Naive thymus-derived CD8-positive, alpha-beta T cell (primary cell): ENCODE data around the gene OSBPL9. TPM values are rescaled to one million over a fixed set of nuclear protein-coding genes. Genes with fewer than 3 reads are reported as not detected.

Source experiments
- ATAC-seq, 2 donors: fragments of 150-1000 bp; cut with Tn5 transposase in 1 of 2; sonication (Bioruptor Pico), chemical (Tn5 transposase) in 1 of 2; 1 replicate in 1 of 2; 2 replicates in 1 of 2; pipeline ENCODE4 v1.10.0; 2021; ENCODE audit warnings: mild to moderate bottlenecking in 2 of 2, moderate library complexity in 2 of 2
- POLR2A ChIA-PET: fragments of 350-600 bp; sonication (Branson Sonifier 250); formaldehyde crosslinking; loops from one replicate; lab custom pipeline; 2021; ENCODE audit warnings: antibody characterized with exemption; lab: Charles Lee
- DNase-seq, 10 donors: peaks; one replicate each; pipeline versions ENCODE4 v3.0.0 to v3.0.0-alpha.2; 2020 to 2022
- H3K27ac Mint-ChIP-seq, 10 donors: one replicate each; pipeline ENCODE4 v1.8.0; 2020 to 2022; ENCODE audit warnings: mild to moderate bottlenecking in 10 of 10, mixed read lengths in 10 of 10, moderate library complexity in 4 of 10, inconsistent platforms in 1 of 10
- H3K27me3 Mint-ChIP-seq, 5 donors: one replicate each; pipeline ENCODE4 v1.8.0; 2021 to 2022; ENCODE audit warnings: mixed read lengths in 5 of 5
- H3K36me3 Mint-ChIP-seq, 3 donors: one replicate each; pipeline ENCODE4 v1.8.0; 2020 to 2022; ENCODE audit warnings: mixed read lengths in 3 of 3, mild to moderate bottlenecking in 2 of 3, inconsistent platforms in 1 of 3
- H3K4me1 Mint-ChIP-seq, 4 donors: one replicate each; pipeline ENCODE4 v1.8.0; 2021 to 2022; ENCODE audit warnings: mixed read lengths in 4 of 4
- H3K4me3 Mint-ChIP-seq, 10 donors: one replicate each; pipeline ENCODE4 v1.8.0; 2020 to 2022; ENCODE audit warnings: mild to moderate bottlenecking in 10 of 10, mixed read lengths in 10 of 10, moderate library complexity in 6 of 10, inconsistent platforms in 1 of 10
- H3K9me3 Mint-ChIP-seq, 9 donors: one replicate each; pipeline ENCODE4 v1.8.0; 2020 to 2022; ENCODE audit warnings: mixed read lengths in 9 of 9, mild to moderate bottlenecking in 3 of 9, inconsistent platforms in 1 of 9, moderate library complexity in 1 of 9
- polyA plus RNA-seq, 3 donors: library from polyadenylated mRNA; unstranded; fragments of 300-500 nt; fragmentation: Illumina TruSeq; gene quantifications; one replicate each; pipeline ENCODE4 v1.2.3, GENCODE V29; 2021
- total RNA-seq, 8 experiments: library from RNA in 2 of 8; stranded (reverse) in 2 of 8; gene quantifications; one replicate each; pipeline ENCODE4 v1.2.3 and lab custom pipeline; 2021 to 2026

The OSBPL9 gene
- total and polyA plus RNA-seq, 5 experiments from 2014 or later: 46.8 to 58.2 (median 53.3) TPM

- Mint-ChIP-seq H3K4me3 (no peak overlapping the region), H3K27me3 (no peaks in the 10 kb centered on the region), H3K9me3 (peaks cover 0 to 5% (median 0%) of the 10 kb centered on the region in 9 donors), H3K27ac (no peak overlapping the region), H3K36me3 (peaks cover 9 to 57% (median 26%) of the 10 kb centered on the region in 3 donors), H3K4me1 (peaks cover 7 to 14% (median 10%) of the 10 kb centered on the region in 4 donors)
- ATAC-seq: no peak
- DNase-seq: no peak
- POLR2A ChIA-PET: no interaction called here
These were observed 137.8 kb downstream of the OSBPL9 start for GRCh38 chr1:51754666-51755065.

GRCh38 chr1:51755437-51755836, 138.5 kb downstream of the OSBPL9 start:
- DNase-seq (no peak), ATAC-seq (no peak)
- Mint-ChIP-seq H3K9me3 (peaks cover 0 to 5% (median 0%) of the 10 kb centered on the region in 9 donors), H3K27me3 (no peaks in the 10 kb centered on the region), H3K36me3 (peaks cover 9 to 53% (median 22%) of the 10 kb centered on the region in 3 donors), H3K4me1 (peaks cover 8 to 19% (median 14%) of the 10 kb centered on the region in 4 donors), H3K4me3 (no peak overlapping the region), H3K27ac (no peak overlapping the region)
- POLR2A ChIA-PET: no interaction called here

GRCh38 chr1:51756290-51756689, 139.4 kb downstream of the OSBPL9 start:
- Mint-ChIP-seq H3K27ac (peak overlapping the region in 1 of 10 donors; percentile 1), H3K27me3 (no peaks in the 10 kb centered on the region), H3K4me1 (peaks cover 8 to 24% (median 15%) of the 10 kb centered on the region in 4 donors), H3K9me3 (peaks cover 0 to 5% (median 0%) of the 10 kb centered on the region in 9 donors), H3K4me3 (no peak overlapping the region), H3K36me3 (peaks cover 9 to 53% (median 22%) of the 10 kb centered on the region in 3 donors)
- POLR2A ChIA-PET: no interaction called here
- DNase-seq: no peak
- no peak for ATAC-seq

GRCh38 chr1:51758310-51758709, 141.4 kb downstream of the OSBPL9 start:
- Mint-ChIP-seq H3K4me3 (no peak overlapping the region), H3K27ac (no peak overlapping the region), H3K36me3 (peaks cover 3 to 53% (median 12%) of the 10 kb centered on the region in 3 donors), H3K4me1 (peaks cover 8 to 25% (median 16%) of the 10 kb centered on the region in 4 donors), H3K9me3 (no peaks in the 10 kb centered on the region), H3K27me3 (no peaks in the 10 kb centered on the region)
- no peak for DNase-seq
- POLR2A ChIA-PET: no interaction called here
- ATAC-seq: no peak

GRCh38 chr1:51760872-51761271, 144.0 kb downstream of the OSBPL9 start:
- H3K9me3 Mint-ChIP-seq: no peaks in the 10 kb centered on the region
- peaks cover 3 to 57% (median 10%) of the 10 kb centered on the region in 3 donors for H3K36me3 Mint-ChIP-seq
- DNase-seq (no peak), ATAC-seq (no peak)
- H3K27me3 Mint-ChIP-seq: no peaks in the 10 kb centered on the region
- peaks cover 3 to 17% (median 8%) of the 10 kb centered on the region in 4 donors for H3K4me1 Mint-ChIP-seq
- H3K4me3 Mint-ChIP-seq: no peak overlapping the region
- POLR2A ChIA-PET: no interaction called here
- H3K27ac Mint-ChIP-seq: peak overlapping the region in 6 of 10 donors; percentile 6 to 40 (median 10)

- no peak for DNase-seq
- Mint-ChIP-seq H3K4me3 (no peak overlapping the region), H3K27ac (peak overlapping the region in 4 of 10 donors; percentile 4 to 45 (median 29)), H3K27me3 (no peaks in the 10 kb centered on the region), H3K4me1 (peaks cover 3 to 17% (median 8%) of the 10 kb centered on the region in 4 donors), H3K36me3 (peaks cover 3 to 58% (median 11%) of the 10 kb centered on the region in 3 donors), H3K9me3 (no peaks in the 10 kb centered on the region)
- POLR2A ChIA-PET: no interaction called here
- no peak for ATAC-seq
These were observed 144.5 kb downstream of the OSBPL9 start for GRCh38 chr1:51761351-51761750.

GRCh38 chr1:51768971-51769588, 152.2 kb downstream of the OSBPL9 start:
- peak; percentile 53 to 60 for ATAC-seq
- Mint-ChIP-seq H3K36me3 (peaks cover 5 to 75% (median 15%) of the 10 kb centered on the region in 3 donors), H3K4me3 (no peak overlapping the region), H3K4me1 (peaks cover 3 to 7% (median 6%) of the 10 kb centered on the region in 4 donors), H3K27ac (peak overlapping the region in 4 of 10 donors; percentile 5 to 60 (median 30)), H3K9me3 (no peaks in the 10 kb centered on the region), H3K27me3 (no peaks in the 10 kb centered on the region)
- peak in 5 of 10 donors; percentile 9 to 47 (median 35) for DNase-seq
- POLR2A ChIA-PET: no interaction called here

GRCh38 chr1:51776408-51776807, 159.5 kb downstream of the OSBPL9 start:
- POLR2A ChIA-PET: no interaction called here
- H3K36me3 Mint-ChIP-seq: peaks cover 8 to 83% (median 10%) of the 10 kb centered on the region in 3 donors
- no peaks in the 10 kb centered on the region for H3K9me3 Mint-ChIP-seq
- peak overlapping the region in 5 of 10 donors; percentile 50 to 72 (median 71) for H3K27ac Mint-ChIP-seq
- H3K27me3 Mint-ChIP-seq: no peaks in the 10 kb centered on the region
- ATAC-seq: no peak
- H3K4me1 Mint-ChIP-seq: peaks cover 0 to 10% (median 6%) of the 10 kb centered on the region in 4 donors
- H3K4me3 Mint-ChIP-seq: no peak overlapping the region
- no peak for DNase-seq

- Mint-ChIP-seq H3K36me3 (peaks cover 2 to 87% (median 13%) of the 10 kb centered on the region in 3 donors), H3K9me3 (no peaks in the 10 kb centered on the region), H3K27me3 (no peaks in the 10 kb centered on the region), H3K4me3 (no peak overlapping the region), H3K27ac (peak overlapping the region in 2 of 10 donors; percentile 23 to 63), H3K4me1 (peaks cover 0 to 9% (median 5%) of the 10 kb centered on the region in 4 donors)
- no peak for DNase-seq
- ATAC-seq: no peak
- POLR2A ChIA-PET: no interaction called here
These were observed 164.0 kb downstream of the OSBPL9 start for GRCh38 chr1:51780927-51781326.

GRCh38 chr1:51784997-51785421, 168.1 kb downstream of the OSBPL9 start:
- peaks cover 4 to 95% (median 10%) of the 10 kb centered on the region in 3 donors for H3K36me3 Mint-ChIP-seq
- POLR2A ChIA-PET: no interaction called here

GRCh38 chr1:51788938-51789337, 172.0 kb downstream of the OSBPL9 start:
- Mint-ChIP-seq H3K27me3 (no peaks in the 10 kb centered on the region), H3K27ac (peak overlapping the region in 4 of 10 donors; percentile 4 to 37 (median 26)), H3K36me3 (peaks cover 10 to 98% (median 17%) of the 10 kb centered on the region in 3 donors), H3K4me1 (peaks cover 0 to 8% (median 2%) of the 10 kb centered on the region in 4 donors), H3K4me3 (no peak overlapping the region), H3K9me3 (no peaks in the 10 kb centered on the region)
- POLR2A ChIA-PET: no interaction called here
- no peak for DNase-seq
- ATAC-seq: no peak

More at GRCh38 chr1:51784997-51785421, 168.1 kb downstream of the OSBPL9 start:
- Mint-ChIP-seq H3K4me3 (no peak overlapping the region), H3K9me3 (no peaks in the 10 kb centered on the region), H3K27ac (peak overlapping the region in 9 of 10 donors; percentile 13 to 87 (median 64)), H3K27me3 (no peaks in the 10 kb centered on the region), H3K4me1 (peaks cover 0 to 1% (median 0%) of the 10 kb centered on the region in 4 donors)
- no peak for DNase-seq
- ATAC-seq: no peak

- POLR2A ChIA-PET: no interaction called here
- H3K27me3 Mint-ChIP-seq: no peaks in the 10 kb centered on the region
- peak overlapping the region in 7 of 10 donors; percentile 3 to 69 (median 30) for H3K27ac Mint-ChIP-seq
- ATAC-seq: no peak
- no peak for DNase-seq
- peaks cover 10 to 98% (median 17%) of the 10 kb centered on the region in 3 donors for H3K36me3 Mint-ChIP-seq
- H3K4me1 Mint-ChIP-seq: peaks cover under 1 to 8% (median 2%) of the 10 kb centered on the region in 4 donors
- H3K4me3 Mint-ChIP-seq: no peak overlapping the region
- H3K9me3 Mint-ChIP-seq: no peaks in the 10 kb centered on the region
These were observed 172.4 kb downstream of the OSBPL9 start for GRCh38 chr1:51789342-51789741.

GRCh38 chr1:51790385-51790784, 173.5 kb downstream of the OSBPL9 start:
- peak overlapping the region in 5 of 10 donors; percentile 10 to 76 (median 58) for H3K27ac Mint-ChIP-seq
- H3K36me3 Mint-ChIP-seq: peaks cover 2 to 98% (median 20%) of the 10 kb centered on the region in 3 donors
- no peak for ATAC-seq
- POLR2A ChIA-PET: no interaction called here
- no peak for DNase-seq
- H3K9me3 Mint-ChIP-seq: no peaks in the 10 kb centered on the region
- no peaks in the 10 kb centered on the region for H3K27me3 Mint-ChIP-seq
- peaks cover 1 to 8% (median 2%) of the 10 kb centered on the region in 4 donors for H3K4me1 Mint-ChIP-seq
- no peak overlapping the region for H3K4me3 Mint-ChIP-seq
